GM12874 (cell line): ENCODE results near the gene TRIP12.

ENCODE experiments used
- TF ChIP-seq, protein P1 (sequence below): IDR thresholded peaks from 2 replicates; pipeline ENCODE4 v1.5.1; 2011; ENCODE audit warnings: low read depth, mild to moderate bottlenecking, control low read depth, low read length, moderate library complexity; ENCODE audit not compliant: insufficient read depth

Gene TRIP12

DNA sequence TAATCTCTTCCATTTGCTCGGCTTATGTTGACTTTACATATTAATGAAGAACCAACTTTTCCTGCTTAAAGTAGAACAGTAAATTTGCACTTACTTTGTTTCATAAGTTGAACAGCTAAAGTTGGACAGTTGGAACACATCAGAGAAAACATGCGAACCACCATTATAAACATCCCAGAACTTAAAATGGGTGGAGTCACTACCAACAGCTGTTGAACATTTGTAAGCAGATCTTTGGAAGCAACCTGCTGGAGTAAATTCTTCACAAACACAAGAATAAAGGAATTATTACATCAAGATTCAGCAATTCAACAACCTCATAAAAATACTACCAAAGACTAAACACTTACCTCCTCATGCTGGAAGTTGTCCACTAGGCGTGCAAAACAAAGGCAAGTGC lies 111.0 kb downstream of the TRIP12 start:
- TF ChIP-seq, protein P1, sequence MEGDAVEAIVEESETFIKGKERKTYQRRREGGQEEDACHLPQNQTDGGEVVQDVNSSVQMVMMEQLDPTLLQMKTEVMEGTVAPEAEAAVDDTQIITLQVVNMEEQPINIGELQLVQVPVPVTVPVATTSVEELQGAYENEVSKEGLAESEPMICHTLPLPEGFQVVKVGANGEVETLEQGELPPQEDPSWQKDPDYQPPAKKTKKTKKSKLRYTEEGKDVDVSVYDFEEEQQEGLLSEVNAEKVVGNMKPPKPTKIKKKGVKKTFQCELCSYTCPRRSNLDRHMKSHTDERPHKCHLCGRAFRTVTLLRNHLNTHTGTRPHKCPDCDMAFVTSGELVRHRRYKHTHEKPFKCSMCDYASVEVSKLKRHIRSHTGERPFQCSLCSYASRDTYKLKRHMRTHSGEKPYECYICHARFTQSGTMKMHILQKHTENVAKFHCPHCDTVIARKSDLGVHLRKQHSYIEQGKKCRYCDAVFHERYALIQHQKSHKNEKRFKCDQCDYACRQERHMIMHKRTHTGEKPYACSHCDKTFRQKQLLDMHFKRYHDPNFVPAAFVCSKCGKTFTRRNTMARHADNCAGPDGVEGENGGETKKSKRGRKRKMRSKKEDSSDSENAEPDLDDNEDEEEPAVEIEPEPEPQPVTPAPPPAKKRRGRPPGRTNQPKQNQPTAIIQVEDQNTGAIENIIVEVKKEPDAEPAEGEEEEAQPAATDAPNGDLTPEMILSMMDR, result no peak

DNA sequence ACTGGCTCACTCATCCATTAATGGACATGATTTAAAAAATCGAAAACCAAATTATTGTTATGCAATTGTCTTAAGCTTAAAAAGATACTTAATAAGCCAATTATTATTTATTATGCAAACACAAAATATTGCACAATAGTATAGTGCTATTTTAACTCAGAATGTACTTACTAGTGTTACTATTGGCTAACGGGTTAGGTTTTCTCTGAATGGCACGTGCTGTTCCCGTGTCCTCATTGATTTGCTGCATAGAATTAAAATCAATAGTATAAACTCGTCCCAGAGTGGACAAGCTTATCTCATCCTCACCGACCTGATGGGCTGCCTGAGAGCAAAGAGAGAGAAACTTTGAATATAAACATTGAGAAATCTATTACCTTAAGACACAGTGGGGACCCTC lies 116.2 kb downstream of the TRIP12 start:
- TF ChIP-seq, protein P1, result no peak

- TF ChIP-seq, protein P1, result no peak
These were observed 119.0 kb downstream of the TRIP12 start for GRCh38 chr2:229802785-229803184.

DNA sequence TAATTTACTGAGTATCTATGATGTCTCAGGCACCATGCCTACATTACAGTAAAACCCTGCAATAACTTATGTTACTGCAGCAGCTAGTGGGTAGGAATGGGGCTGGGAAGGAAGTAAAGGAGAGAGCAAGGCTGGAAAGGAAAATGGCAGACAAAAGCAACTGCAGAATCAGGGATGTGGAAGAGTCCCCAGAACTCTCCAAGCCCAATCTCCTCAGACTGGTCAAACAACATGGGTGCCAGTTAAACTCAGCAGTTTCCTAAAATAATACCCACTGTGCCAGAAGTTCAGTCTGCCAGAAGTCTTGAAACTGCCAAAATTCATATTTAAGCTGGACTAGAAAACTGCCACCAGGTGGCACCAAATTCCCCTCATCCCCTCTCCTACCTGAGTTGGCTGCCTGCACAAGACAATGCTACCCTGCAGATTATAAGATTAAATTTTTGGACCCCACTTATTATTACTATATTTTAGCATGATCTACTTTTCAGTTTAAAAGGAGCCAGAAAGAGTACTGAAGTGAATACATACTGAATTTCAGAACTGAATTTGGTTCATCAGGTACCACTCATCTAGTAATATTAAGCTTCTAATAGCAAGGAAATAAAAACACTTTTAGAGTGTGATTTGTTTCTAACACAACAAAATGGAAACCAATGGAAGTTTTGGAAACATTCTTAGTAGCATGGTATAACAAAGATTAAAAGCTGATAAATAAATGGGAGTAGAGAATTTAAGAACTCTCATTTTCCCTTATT lies 120.6 kb downstream of the TRIP12 start:
- TF ChIP-seq, protein P1, result peak; percentile 59

- TF ChIP-seq, protein P1, result no peak
These were observed 123.2 kb downstream of the TRIP12 start for GRCh38 chr2:229798446-229799155.

- TF ChIP-seq, protein P1, result no peak
These were observed 126.8 kb downstream of the TRIP12 start for GRCh38 chr2:229795058-229795457.

DNA sequence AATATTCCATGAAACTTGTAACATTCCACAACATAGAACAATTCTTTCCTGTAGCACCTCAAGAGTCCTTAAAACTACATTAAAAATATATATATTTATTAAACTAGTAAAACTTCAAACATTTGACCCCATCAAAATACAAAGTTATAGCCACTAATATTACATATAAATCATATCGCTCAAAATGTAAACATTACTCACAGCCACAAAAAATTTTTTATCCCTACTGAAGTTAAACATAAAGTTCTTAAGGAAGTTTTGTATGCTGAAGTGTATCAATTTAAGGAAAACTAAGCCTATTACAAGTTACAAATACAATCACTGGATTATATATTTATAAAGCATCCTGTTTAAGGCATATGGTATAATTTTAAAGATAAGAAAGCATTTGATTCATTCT lies 127.2 kb downstream of the TRIP12 start:
- TF ChIP-seq, protein P1, result no peak
